Measurements from ENCODE around the gene CYTH4. TPM values are rescaled to one million over a fixed set of nuclear protein-coding genes. Genes with fewer than 3 reads are reported as not detected.

CYTH4 gene
- total and polyA plus RNA-seq, 12 donors, result 4.7 to 80.7 (median 22.1) TPM

DNA sequence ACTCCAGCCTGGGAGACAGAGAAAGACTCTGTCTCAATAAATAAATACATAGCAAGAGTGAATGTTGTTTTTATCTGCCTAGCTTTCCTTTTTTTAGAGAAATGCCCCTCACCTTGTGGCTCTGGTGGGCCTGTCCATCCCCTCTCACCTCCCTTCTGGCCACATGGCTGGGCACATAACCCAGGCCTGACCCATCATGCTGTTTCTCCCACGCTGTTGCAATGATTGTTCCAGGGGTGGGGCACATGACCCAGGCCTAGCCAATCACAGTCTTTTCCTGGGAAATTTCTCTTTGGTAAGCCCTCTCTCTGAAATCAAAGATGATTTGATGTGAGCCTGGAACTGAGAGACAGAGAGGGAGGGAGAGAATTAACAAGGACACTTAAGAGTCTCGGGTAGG, 5.5 kb upstream of the CYTH4 start:
- intact Hi-C loops (cut with DNase I), result no loop called here
- Histone ChIP-seq H3K36me3 (replicated peaks in 1 of 2) (no peaks in the 10 kb centered on the region), H3K4me1 (replicated peaks in 1 of 2) (no peaks in the 10 kb centered on the region), H3K27ac (no peak overlapping the region), H3K27me3 (peaks cover 2% of the 10 kb centered on the region), H3K4me3 (no peak overlapping the region), H3K9me3 (replicated peaks in 1 of 3) (no peaks in the 10 kb centered on the region)
- DNase-seq, result no peak
- TF ChIP-seq, protein P1, sequence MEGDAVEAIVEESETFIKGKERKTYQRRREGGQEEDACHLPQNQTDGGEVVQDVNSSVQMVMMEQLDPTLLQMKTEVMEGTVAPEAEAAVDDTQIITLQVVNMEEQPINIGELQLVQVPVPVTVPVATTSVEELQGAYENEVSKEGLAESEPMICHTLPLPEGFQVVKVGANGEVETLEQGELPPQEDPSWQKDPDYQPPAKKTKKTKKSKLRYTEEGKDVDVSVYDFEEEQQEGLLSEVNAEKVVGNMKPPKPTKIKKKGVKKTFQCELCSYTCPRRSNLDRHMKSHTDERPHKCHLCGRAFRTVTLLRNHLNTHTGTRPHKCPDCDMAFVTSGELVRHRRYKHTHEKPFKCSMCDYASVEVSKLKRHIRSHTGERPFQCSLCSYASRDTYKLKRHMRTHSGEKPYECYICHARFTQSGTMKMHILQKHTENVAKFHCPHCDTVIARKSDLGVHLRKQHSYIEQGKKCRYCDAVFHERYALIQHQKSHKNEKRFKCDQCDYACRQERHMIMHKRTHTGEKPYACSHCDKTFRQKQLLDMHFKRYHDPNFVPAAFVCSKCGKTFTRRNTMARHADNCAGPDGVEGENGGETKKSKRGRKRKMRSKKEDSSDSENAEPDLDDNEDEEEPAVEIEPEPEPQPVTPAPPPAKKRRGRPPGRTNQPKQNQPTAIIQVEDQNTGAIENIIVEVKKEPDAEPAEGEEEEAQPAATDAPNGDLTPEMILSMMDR (IDR thresholded peaks at IDR 0.05), result no peak
- TF ChIP-seq POLR2A (IDR thresholded peaks at IDR 0.05), result no peak
- WGBS, 4 donors, result 67 to 71% (median 68%) methylated on average over 2 of the region's 2 CpGs

DNA sequence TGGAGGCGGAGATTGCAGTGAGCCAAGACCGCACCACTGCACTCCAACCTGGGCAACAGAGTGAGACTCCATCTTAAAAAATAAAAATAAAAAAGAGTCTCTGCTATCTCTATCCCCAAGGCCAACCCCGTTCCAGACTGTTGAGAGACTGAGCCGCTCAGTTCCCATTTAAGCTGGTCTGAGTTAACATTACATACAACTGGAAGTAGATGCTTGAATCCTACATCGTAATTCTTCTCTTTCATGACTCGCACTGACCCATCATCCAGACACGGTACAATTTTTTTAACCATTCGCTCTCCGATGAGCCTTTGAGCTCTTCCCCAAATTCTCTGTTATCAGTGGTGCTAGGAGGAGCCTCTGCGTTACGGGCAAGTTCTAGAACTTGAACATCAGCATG, 4.9 kb upstream of the CYTH4 start:
- Histone ChIP-seq H3K27ac (no peak overlapping the region), H3K4me3 (no peak overlapping the region), H3K4me1 (replicated peaks in 1 of 2) (no peaks in the 10 kb centered on the region), H3K9me3 (replicated peaks in 1 of 3) (no peaks in the 10 kb centered on the region), H3K36me3 (replicated peaks in 1 of 2) (no peaks in the 10 kb centered on the region), H3K27me3 (peaks cover 2% of the 10 kb centered on the region)
- intact Hi-C loops (cut with DNase I), result no loop called here
- TF ChIP-seq POLR2A (IDR thresholded peaks at IDR 0.05), result no peak
- TF ChIP-seq, protein P1 (IDR thresholded peaks at IDR 0.05), result no peak
- WGBS, 4 donors, result 66 to 76% (median 70%) methylated on average over 11 of the region's 11 CpGs
- DNase-seq, result no peak

DNA sequence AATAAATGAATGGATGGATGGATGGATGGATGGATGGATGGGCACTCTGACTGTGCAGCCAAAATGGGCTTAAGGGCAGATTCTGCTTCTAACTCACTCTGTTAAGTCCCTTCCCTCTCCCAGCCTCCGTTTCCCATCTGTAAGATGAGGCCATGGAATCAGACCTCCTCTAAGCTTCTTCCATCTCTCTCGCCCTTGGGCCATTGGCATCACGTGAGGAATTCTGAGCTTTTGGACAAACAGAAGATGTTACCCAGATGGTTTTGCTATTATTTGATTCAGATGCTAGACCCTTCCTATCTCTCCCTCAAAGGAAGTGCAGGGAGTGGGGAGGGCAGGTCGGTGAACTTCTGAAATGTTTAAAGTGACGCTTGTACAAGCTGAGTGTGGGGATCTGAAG, 4.0 kb upstream of the CYTH4 start:
- intact Hi-C loops (cut with DNase I), result no loop called here
- Histone ChIP-seq H3K9me3 (replicated peaks in 1 of 3) (no peaks in the 10 kb centered on the region), H3K4me1 (replicated peaks in 1 of 2) (no peaks in the 10 kb centered on the region), H3K27ac (no peak overlapping the region), H3K27me3 (peaks cover 2% of the 10 kb centered on the region), H3K36me3 (replicated peaks in 1 of 2) (no peaks in the 10 kb centered on the region), H3K4me3 (no peak overlapping the region)
- no peak for DNase-seq
- TF ChIP-seq, protein P1 (IDR thresholded peaks at IDR 0.05), result no peak
- WGBS, 4 donors, result 71 to 82% (median 76%) methylated on average over 5 of the region's 5 CpGs

DNA sequence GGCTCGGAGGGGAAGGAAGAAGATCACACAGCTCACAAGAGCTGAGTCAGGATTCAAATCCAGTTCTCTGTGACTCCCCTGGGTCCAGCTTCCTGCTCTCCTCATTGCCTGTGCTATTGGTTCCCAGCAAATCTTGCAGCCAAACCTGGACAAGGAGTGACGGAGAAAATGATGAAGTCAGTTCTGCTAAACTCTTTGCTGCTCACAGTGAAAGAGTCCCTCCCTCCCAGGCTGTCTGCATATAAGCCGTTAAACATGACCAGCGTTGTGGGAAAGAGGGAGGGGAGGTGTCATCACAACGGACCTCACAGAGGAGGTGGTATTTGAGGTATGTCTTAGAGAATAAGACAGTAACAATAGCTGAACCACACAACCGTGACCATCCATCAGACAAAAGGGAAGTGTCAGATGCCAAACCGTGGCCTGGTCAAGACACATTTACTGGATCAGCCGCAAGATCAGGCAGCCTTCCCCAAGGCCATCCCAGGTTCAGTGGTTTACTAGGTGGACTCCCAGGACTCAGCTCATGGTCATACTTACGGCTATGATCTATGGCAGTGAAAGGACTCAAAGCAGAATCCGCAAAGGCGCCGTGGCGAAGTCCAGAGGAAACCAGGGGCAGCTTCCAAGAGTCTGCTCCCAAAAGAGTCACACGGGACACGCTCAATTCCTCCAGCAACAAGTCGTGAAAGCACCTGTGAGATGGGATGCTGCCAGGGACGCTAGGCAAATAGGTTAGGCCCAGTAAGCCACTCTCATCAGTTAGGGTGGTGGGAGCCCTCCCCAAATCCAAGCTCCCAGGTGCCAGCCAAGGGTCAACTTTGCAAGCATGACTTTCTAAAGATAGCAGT, 2.8 kb upstream of the CYTH4 start:
- Histone ChIP-seq H3K27me3 (peaks cover 2% of the 10 kb centered on the region), H3K4me1 (replicated peaks in 1 of 2) (no peaks in the 10 kb centered on the region), H3K36me3 (replicated peaks in 1 of 2) (no peaks in the 10 kb centered on the region), H3K4me3 (no peak overlapping the region), H3K9me3 (replicated peaks in 1 of 3) (no peaks in the 10 kb centered on the region), H3K27ac (no peak overlapping the region)
- DNase-seq, result no peak
- 63 to 76% (median 67%) methylated on average over 16 to 17 of the region's 17 CpGs for WGBS, 4 donors
- TF ChIP-seq, protein P1 (IDR thresholded peaks at IDR 0.05), result no peak
- TF ChIP-seq POLR2A (IDR thresholded peaks at IDR 0.05), result no peak
- intact Hi-C loops (cut with DNase I), result no loop called here
